ENCODE data around the gene CFAP119.

The CFAP119 gene

GRCh38 chr16:30725418-30725792 lies 36.5 kb downstream of the CFAP119 start:
- TF ChIP-seq, protein P1, sequence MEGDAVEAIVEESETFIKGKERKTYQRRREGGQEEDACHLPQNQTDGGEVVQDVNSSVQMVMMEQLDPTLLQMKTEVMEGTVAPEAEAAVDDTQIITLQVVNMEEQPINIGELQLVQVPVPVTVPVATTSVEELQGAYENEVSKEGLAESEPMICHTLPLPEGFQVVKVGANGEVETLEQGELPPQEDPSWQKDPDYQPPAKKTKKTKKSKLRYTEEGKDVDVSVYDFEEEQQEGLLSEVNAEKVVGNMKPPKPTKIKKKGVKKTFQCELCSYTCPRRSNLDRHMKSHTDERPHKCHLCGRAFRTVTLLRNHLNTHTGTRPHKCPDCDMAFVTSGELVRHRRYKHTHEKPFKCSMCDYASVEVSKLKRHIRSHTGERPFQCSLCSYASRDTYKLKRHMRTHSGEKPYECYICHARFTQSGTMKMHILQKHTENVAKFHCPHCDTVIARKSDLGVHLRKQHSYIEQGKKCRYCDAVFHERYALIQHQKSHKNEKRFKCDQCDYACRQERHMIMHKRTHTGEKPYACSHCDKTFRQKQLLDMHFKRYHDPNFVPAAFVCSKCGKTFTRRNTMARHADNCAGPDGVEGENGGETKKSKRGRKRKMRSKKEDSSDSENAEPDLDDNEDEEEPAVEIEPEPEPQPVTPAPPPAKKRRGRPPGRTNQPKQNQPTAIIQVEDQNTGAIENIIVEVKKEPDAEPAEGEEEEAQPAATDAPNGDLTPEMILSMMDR (IDR thresholded peaks at IDR 0.05; ENCODE audit: low read depth, low read length), result no peak
- no peaks in the 10 kb centered on the region for H3K27me3 ChIP-seq (ENCODE audit: insufficient read depth, low read depth, severe bottlenecking)
- DNase-seq, result no peak
- no peaks in the 10 kb centered on the region for H3K9me3 ChIP-seq (ENCODE audit: severe bottlenecking)
- H3K4me3 ChIP-seq (ENCODE audit: low read depth, low read length), result no peak overlapping the region
- H3K36me3 ChIP-seq, result peaks cover 98% of the 10 kb centered on the region
- H3K27ac ChIP-seq, result no peak overlapping the region

GRCh38 chr16:30724641-30725417 lies 37.0 kb downstream of the CFAP119 start:
- no peak for DNase-seq
- Histone ChIP-seq H3K27me3 (ENCODE audit: insufficient read depth, low read depth, severe bottlenecking) (no peaks in the 10 kb centered on the region), H3K36me3 (peaks cover 100% of the 10 kb centered on the region), H3K9me3 (ENCODE audit: severe bottlenecking) (no peaks in the 10 kb centered on the region), H3K27ac (no peak overlapping the region), H3K4me3 (ENCODE audit: low read depth, low read length) (no peak overlapping the region)
- TF ChIP-seq, protein P1 (IDR thresholded peaks at IDR 0.05; ENCODE audit: low read depth, low read length), result no peak

GRCh38 chr16:30723725-30724355 lies 38.0 kb downstream of the CFAP119 start:
- TF ChIP-seq, protein P1 (IDR thresholded peaks at IDR 0.05; ENCODE audit: low read depth, low read length), result no peak
- no peak overlapping the region for H3K27ac ChIP-seq
- H3K9me3 ChIP-seq (ENCODE audit: severe bottlenecking), result no peaks in the 10 kb centered on the region
- H3K4me3 ChIP-seq (ENCODE audit: low read depth, low read length), result no peak overlapping the region
- peaks cover 96% of the 10 kb centered on the region for H3K36me3 ChIP-seq
- no peak for DNase-seq
- H3K27me3 ChIP-seq (ENCODE audit: insufficient read depth, low read depth, severe bottlenecking), result no peaks in the 10 kb centered on the region

- H3K36me3 ChIP-seq, result peaks cover 96% of the 10 kb centered on the region
These were observed 38.9 kb downstream of the CFAP119 start for GRCh38 chr16:30722916-30723315.

DNA sequence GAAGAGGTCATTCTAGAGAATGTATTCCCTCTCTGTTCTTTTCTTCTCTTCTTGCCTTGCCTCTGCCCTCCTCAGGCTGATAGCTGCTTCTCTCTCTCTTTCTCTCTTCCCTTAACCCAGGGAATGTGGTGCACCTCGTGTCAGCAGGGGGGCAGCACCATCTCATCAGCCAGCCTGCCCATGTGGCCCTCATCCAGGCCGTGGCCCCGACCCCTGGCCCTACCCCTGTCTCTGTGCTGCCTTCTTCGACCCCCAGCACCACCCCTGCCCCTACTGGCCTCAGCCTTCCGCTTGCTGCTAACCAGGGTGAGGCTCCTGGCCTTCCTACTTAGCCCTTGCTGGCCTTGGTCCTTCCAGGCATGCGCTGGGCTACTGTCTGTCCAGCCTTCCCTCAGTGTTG lies 39.4 kb downstream of the CFAP119 start:
- H3K27me3 ChIP-seq (ENCODE audit: insufficient read depth, low read depth, severe bottlenecking), result no peaks in the 10 kb centered on the region
- TF ChIP-seq, protein P1 (IDR thresholded peaks at IDR 0.05; ENCODE audit: low read depth, low read length), result 0 out of 2 replicates have a peak, but pooled peaks have one; percentile 10
- H3K27ac ChIP-seq, result peak overlapping the region; percentile 67
- no peaks in the 10 kb centered on the region for H3K9me3 ChIP-seq (ENCODE audit: severe bottlenecking)
- no peak for DNase-seq
- H3K4me3 ChIP-seq (ENCODE audit: low read depth, low read length), result no peak overlapping the region
- peaks cover 96% of the 10 kb centered on the region for H3K36me3 ChIP-seq

More at GRCh38 chr16:30722916-30723315, 38.9 kb downstream of the CFAP119 start:
- Histone ChIP-seq H3K27ac (0 out of 2 replicates have a peak overlapping the region, but pooled peaks have one; percentile 67), H3K4me3 (ENCODE audit: low read depth, low read length) (no peak overlapping the region), H3K9me3 (ENCODE audit: severe bottlenecking) (no peaks in the 10 kb centered on the region), H3K27me3 (ENCODE audit: insufficient read depth, low read depth, severe bottlenecking) (no peaks in the 10 kb centered on the region)
- TF ChIP-seq, protein P1 (IDR thresholded peaks at IDR 0.05; ENCODE audit: low read depth, low read length), result no peak
- no peak for DNase-seq

Data from WERI-Rb-1 (cell line).